HL-60 (cell line): ENCODE data around the gene MEN1.

Source experiments
- DNase-seq, 2 experiments: peaks; one replicate each; pipeline ENCODE4 v3.0.0-alpha.2; 2010 to 2020; ENCODE audit warnings: low read depth in 1 of 2, low spot score in 1 of 2
- H3K27ac ChIP-seq: fragments of 250-450 bp; sonication (Bioruptor Pico); replicated peaks from 2 replicates; pipeline ENCODE4 v1.5.1; 2020; ENCODE audit warnings: mild to moderate bottlenecking, moderate library complexity
- H3K27me3 ChIP-seq: fragments of 250-450 bp; sonication (Bioruptor Pico); 2 replicates; pipeline ENCODE4 v1.5.1; 2021; ENCODE audit warnings: mild to moderate bottlenecking, moderate library complexity; ENCODE audit not compliant: insufficient read depth, poor library complexity, severe bottlenecking
- H3K4me3 ChIP-seq: replicated peaks from 2 replicates; pipeline ENCODE4 v1.5.1; 2011; ENCODE audit warnings: mild to moderate bottlenecking, control low read depth, low read length; ENCODE audit not compliant: insufficient read depth
- GABPA ChIP-seq: IDR thresholded peaks from 2 replicates; pipeline ENCODE4 v1.6.1; 2012; ENCODE audit warnings: low read depth
- POLR2AphosphoS5 ChIP-seq: IDR thresholded peaks from 2 replicates; pipeline ENCODE4 v1.6.1; 2012; ENCODE audit warnings: low read depth
- SPI1 ChIP-seq: IDR thresholded peaks from 2 replicates; pipeline ENCODE4 v1.6.1; 2012; ENCODE audit warnings: low read depth, mild to moderate bottlenecking, borderline replicate concordance
- TF ChIP-seq, protein P1 (sequence below): IDR thresholded peaks from one replicate; pipeline ENCODE4 v1.5.1; 2011; ENCODE audit warnings: low read length, control low read depth, inconsistent platforms; ENCODE audit not compliant: insufficient read depth
- TF ChIP-seq, protein P2 (sequence below): IDR thresholded peaks from 2 replicates; pipeline ENCODE4 v1.6.1; 2012; ENCODE audit warnings: low read depth; ENCODE audit not compliant: insufficient replicate concordance

The MEN1 gene

GRCh38 chr11:64802370-64803157 lies 7.8 kb downstream of the MEN1 start:
- Histone ChIP-seq H3K27ac (peak overlapping the region; percentile 85), H3K4me3 (peak overlapping the region; percentile 76), H3K27me3 (no peaks in the 10 kb centered on the region)
- peak; percentile 29 to 51 for DNase-seq
- TF ChIP-seq POLR2AphosphoS5 = peak; percentile 11; the same call in 1 of the 2 replicates
- no peak for TF ChIP-seq GABPA

DNA sequence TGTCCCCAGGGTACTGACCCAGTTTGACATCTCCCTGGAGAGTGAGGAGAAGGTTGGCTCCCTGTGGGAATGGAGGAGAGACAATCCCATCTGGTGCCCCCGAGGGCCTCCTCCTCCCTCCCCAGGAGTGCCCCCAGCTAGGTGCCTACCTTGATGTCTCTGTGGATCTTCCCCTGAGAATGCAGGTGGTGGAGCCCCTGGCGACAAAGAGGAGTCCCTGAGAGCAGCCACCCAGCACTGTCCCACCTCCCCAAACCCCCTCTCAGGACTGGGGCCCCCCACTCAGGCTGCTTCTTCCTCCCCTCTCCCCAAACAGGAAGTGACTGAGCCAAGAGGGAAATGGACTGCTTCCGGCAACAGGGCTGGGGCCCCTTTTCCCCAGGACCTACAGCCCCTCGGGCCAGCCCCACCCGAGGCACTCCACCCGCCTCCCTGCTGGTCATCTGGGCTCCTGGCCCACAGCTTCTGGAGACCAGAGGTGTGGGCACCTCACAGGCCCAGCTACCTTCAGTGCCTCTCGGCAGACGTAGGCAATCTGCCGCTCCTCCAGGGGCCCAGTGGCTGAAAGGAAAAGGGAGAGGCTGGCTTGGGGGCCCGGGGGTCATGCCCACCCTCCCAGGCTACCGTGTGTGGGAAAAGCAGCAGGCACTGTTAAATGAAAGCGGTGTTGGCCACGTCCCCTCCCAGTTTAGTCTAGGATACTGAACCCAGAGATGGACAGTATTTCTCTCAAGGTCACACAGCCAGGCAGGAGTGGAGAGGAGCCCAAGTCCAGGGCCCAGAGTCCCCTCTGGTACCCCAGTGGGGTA lies 8.6 kb downstream of the MEN1 start:
- peak in 1 of 2 experiments; percentile 46 for DNase-seq
- peak overlapping the region; percentile 76 for H3K4me3 ChIP-seq
- peak overlapping the region; percentile 85 for H3K27ac ChIP-seq
- H3K27me3 ChIP-seq = no peaks in the 10 kb centered on the region
- TF ChIP-seq GABPA (0 out of 2 replicates have a peak, but pooled peaks have one; percentile 29), POLR2AphosphoS5 (no peak), SPI1 (peak; percentile 76)
- TF ChIP-seq, protein P1, sequence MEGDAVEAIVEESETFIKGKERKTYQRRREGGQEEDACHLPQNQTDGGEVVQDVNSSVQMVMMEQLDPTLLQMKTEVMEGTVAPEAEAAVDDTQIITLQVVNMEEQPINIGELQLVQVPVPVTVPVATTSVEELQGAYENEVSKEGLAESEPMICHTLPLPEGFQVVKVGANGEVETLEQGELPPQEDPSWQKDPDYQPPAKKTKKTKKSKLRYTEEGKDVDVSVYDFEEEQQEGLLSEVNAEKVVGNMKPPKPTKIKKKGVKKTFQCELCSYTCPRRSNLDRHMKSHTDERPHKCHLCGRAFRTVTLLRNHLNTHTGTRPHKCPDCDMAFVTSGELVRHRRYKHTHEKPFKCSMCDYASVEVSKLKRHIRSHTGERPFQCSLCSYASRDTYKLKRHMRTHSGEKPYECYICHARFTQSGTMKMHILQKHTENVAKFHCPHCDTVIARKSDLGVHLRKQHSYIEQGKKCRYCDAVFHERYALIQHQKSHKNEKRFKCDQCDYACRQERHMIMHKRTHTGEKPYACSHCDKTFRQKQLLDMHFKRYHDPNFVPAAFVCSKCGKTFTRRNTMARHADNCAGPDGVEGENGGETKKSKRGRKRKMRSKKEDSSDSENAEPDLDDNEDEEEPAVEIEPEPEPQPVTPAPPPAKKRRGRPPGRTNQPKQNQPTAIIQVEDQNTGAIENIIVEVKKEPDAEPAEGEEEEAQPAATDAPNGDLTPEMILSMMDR = no peak

DNA sequence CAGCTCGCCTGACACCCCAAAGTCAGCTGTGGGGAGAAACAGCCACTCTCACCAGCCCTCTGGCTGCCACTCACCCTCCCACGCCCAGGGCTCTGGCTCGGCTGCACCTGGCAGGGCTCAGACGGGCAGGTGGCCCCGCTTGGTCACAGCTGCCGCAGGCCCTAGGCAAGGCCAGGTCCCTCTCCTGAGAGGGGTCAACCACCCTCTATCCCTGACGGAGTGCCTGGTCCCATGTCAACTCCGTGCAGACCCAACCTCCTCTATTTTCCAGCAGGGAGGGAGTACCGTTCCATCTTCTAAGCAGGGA lies 9.2 kb downstream of the MEN1 start:
- DNase-seq = no peak
- Histone ChIP-seq H3K27me3 (no peaks in the 10 kb centered on the region), H3K27ac (peak overlapping the region; percentile 85), H3K4me3 (no peak overlapping the region)
- TF ChIP-seq POLR2AphosphoS5 (no peak), GABPA (no peak), SPI1 (no peak)
- TF ChIP-seq, protein P1 = no peak
- TF ChIP-seq, protein P2, sequence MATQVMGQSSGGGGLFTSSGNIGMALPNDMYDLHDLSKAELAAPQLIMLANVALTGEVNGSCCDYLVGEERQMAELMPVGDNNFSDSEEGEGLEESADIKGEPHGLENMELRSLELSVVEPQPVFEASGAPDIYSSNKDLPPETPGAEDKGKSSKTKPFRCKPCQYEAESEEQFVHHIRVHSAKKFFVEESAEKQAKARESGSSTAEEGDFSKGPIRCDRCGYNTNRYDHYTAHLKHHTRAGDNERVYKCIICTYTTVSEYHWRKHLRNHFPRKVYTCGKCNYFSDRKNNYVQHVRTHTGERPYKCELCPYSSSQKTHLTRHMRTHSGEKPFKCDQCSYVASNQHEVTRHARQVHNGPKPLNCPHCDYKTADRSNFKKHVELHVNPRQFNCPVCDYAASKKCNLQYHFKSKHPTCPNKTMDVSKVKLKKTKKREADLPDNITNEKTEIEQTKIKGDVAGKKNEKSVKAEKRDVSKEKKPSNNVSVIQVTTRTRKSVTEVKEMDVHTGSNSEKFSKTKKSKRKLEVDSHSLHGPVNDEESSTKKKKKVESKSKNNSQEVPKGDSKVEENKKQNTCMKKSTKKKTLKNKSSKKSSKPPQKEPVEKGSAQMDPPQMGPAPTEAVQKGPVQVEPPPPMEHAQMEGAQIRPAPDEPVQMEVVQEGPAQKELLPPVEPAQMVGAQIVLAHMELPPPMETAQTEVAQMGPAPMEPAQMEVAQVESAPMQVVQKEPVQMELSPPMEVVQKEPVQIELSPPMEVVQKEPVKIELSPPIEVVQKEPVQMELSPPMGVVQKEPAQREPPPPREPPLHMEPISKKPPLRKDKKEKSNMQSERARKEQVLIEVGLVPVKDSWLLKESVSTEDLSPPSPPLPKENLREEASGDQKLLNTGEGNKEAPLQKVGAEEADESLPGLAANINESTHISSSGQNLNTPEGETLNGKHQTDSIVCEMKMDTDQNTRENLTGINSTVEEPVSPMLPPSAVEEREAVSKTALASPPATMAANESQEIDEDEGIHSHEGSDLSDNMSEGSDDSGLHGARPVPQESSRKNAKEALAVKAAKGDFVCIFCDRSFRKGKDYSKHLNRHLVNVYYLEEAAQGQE = no peak

- TF ChIP-seq, protein P1 = no peak
- TF ChIP-seq, protein P2 = no peak
- no peak for TF ChIP-seq POLR2AphosphoS5
- TF ChIP-seq GABPA = no peak
- TF ChIP-seq SPI1 = no peak
- Histone ChIP-seq H3K27me3 (no peaks in the 10 kb centered on the region), H3K4me3 (no peak overlapping the region), H3K27ac (peak overlapping the region; percentile 85; the same call in 1 of the 2 replicates)
- no peak for DNase-seq
Measured at GRCh38 chr11:64800303-64801157, 9.8 kb downstream of the MEN1 start.
